GM18502 (cell line): ENCODE results near the gene NRIP1.

ENCODE experiments used
- ATAC-seq: cut with Tn5 transposase; IDR thresholded peaks from one replicate; pipeline ENCODE4 v1.9.1; 2021; ENCODE audit warnings: mild to moderate bottlenecking; ENCODE audit not compliant: unreplicated experiment, poor library complexity

NRIP1 gene

GRCh38 chr21:14985306-14985705 is 79.5 kb downstream of the NRIP1 start:
- no peak for ATAC-seq

GRCh38 chr21:14982336-14982735 is 82.5 kb downstream of the NRIP1 start:
- ATAC-seq = no peak

GRCh38 chr21:14981246-14981645 is 83.6 kb downstream of the NRIP1 start:
- no peak for ATAC-seq

- no peak for ATAC-seq
These were observed 85.5 kb downstream of the NRIP1 start for GRCh38 chr21:14979264-14979663.

- no peak for ATAC-seq
These were observed 87.0 kb downstream of the NRIP1 start for GRCh38 chr21:14977814-14978213.

GRCh38 chr21:14975136-14975919 is 89.5 kb downstream of the NRIP1 start:
- no peak for ATAC-seq

- ATAC-seq = no peak
These were observed 92.1 kb downstream of the NRIP1 start for GRCh38 chr21:14972678-14973077.

GRCh38 chr21:14968821-14969220 is 96.0 kb downstream of the NRIP1 start:
- ATAC-seq = no peak

- ATAC-seq = no peak
These were observed 96.8 kb downstream of the NRIP1 start for GRCh38 chr21:14968029-14968428.

GRCh38 chr21:14964621-14965020 is 100.2 kb downstream of the NRIP1 start:
- ATAC-seq = no peak

GRCh38 chr21:14962217-14962616 is 102.6 kb downstream of the NRIP1 start:
- ATAC-seq = no peak

GRCh38 chr21:14961502-14961901 is 103.3 kb downstream of the NRIP1 start:
- ATAC-seq = no peak

GRCh38 chr21:14959343-14959742 is 105.5 kb downstream of the NRIP1 start:
- ATAC-seq = no peak

- ATAC-seq = no peak
These were observed 107.0 kb downstream of the NRIP1 start for GRCh38 chr21:14957836-14958235.

- ATAC-seq = no peak
These were observed 108.0 kb downstream of the NRIP1 start for GRCh38 chr21:14956807-14957206.

- no peak for ATAC-seq
These were observed 108.8 kb downstream of the NRIP1 start for GRCh38 chr21:14955936-14956520.

GRCh38 chr21:14952916-14953315 is 111.9 kb downstream of the NRIP1 start:
- ATAC-seq = no peak

- no peak for ATAC-seq
These were observed 115.2 kb downstream of the NRIP1 start for GRCh38 chr21:14949603-14950002.

GRCh38 chr21:14947613-14948160 is 117.1 kb downstream of the NRIP1 start:
- ATAC-seq = no peak

GRCh38 chr21:14945176-14945575 is 119.6 kb downstream of the NRIP1 start:
- no peak for ATAC-seq

- no peak for ATAC-seq
These were observed 121.2 kb downstream of the NRIP1 start for GRCh38 chr21:14943616-14944015.
